ENCODE data around the gene KCNIP1.

DNA sequence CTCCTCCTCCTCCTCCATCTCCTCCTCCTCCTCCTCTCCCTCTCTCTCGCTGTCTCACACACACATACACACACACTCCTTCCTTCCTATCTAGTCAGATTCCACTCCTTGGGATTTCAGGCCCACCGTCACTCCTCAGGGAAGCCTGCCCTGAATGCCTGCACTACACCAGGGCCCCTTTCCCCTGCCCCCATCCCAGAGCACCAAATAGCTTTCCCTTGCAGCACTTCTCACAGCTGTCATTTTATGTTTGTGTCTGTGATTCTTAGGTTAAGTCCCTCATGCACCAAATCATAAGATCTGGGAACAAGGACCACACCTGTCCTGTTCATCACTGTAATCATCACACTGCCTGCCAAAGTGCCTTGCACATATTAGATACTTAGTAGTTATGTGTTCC lies 193.2 kb downstream of the KCNIP1 start:
- TF ChIP-seq POLR2A (IDR thresholded peaks at IDR 0.05) = no peak
- TF ChIP-seq, protein P1, sequence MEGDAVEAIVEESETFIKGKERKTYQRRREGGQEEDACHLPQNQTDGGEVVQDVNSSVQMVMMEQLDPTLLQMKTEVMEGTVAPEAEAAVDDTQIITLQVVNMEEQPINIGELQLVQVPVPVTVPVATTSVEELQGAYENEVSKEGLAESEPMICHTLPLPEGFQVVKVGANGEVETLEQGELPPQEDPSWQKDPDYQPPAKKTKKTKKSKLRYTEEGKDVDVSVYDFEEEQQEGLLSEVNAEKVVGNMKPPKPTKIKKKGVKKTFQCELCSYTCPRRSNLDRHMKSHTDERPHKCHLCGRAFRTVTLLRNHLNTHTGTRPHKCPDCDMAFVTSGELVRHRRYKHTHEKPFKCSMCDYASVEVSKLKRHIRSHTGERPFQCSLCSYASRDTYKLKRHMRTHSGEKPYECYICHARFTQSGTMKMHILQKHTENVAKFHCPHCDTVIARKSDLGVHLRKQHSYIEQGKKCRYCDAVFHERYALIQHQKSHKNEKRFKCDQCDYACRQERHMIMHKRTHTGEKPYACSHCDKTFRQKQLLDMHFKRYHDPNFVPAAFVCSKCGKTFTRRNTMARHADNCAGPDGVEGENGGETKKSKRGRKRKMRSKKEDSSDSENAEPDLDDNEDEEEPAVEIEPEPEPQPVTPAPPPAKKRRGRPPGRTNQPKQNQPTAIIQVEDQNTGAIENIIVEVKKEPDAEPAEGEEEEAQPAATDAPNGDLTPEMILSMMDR (IDR thresholded peaks at IDR 0.05) = no peak

Measured in esophagus squamous epithelium (tissue), 4 donors.